Measurements from ENCODE around the gene ARL8B.

DNA sequence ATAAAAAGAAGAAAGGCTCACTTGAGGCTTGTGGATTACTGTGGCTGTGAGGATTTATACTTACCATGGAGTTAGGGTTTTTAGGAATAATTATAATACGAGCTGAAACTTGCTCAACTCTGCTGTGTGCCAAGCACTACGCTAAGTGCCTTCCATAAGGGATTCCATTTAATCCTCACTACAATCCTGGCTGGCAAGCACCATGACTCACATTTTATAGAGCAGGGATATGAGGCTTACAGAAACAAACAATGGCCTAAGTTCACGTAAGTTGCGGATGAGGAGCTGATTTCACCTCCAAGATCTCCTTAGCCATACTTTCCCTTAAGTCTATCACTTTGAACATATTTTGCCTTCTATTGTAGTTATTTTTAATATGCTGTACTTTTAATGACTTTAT lies 43.9 kb upstream of the ARL8B start:
- no peak for TF ChIP-seq POLR2AphosphoS5 (IDR thresholded peaks at IDR 0.05; ENCODE audit: low read depth, low read length)
- no peak for TF ChIP-seq POLR2A (IDR thresholded peaks at IDR 0.05; ENCODE audit: low read depth, low read length)
- TF ChIP-seq TAF1 (IDR thresholded peaks at IDR 0.05; ENCODE audit: borderline replicate concordance, low read depth, low read length), result no peak
